RWPE1 (cell line): ENCODE measurements around the gene CMAS.
"Not testable (repeated sequence)": the region's sequence is repeated elsewhere in the genome, so short reads cannot be mapped to it uniquely, and the experiment has no call there.

Experiments
- CTCF ChIA-PET: fragments of 350-600 bp; sonication (Branson Sonifier 250); formaldehyde crosslinking; extraction: SDS; loops from one replicate; lab custom pipeline; 2021; lab: Yijun Ruan, JAX
- POLR2A ChIA-PET: fragments of 400-600 bp; formaldehyde crosslinking; extraction: SDS; loops from one replicate; lab custom pipeline; 2020; ENCODE audit warnings: antibody characterized with exemption; ENCODE audit not compliant: low non-redundant PET; lab: Yijun Ruan, JAX
- DNase-seq: peaks from one replicate; pipeline ENCODE4 v3.0.0; 2012; ENCODE audit warnings: low spot score
- H3K27ac ChIP-seq: fragments of 450-650 bp; 2 replicates; pipeline ENCODE4 v1.5.1; 2017
- CTCF ChIP-seq: fragments of 450-650 bp; conservative IDR thresholded peaks from 2 replicates; pipeline ENCODE4 v1.5.1; 2017; ENCODE audit warnings: low read depth, mild to moderate bottlenecking

Gene CMAS

DNA sequence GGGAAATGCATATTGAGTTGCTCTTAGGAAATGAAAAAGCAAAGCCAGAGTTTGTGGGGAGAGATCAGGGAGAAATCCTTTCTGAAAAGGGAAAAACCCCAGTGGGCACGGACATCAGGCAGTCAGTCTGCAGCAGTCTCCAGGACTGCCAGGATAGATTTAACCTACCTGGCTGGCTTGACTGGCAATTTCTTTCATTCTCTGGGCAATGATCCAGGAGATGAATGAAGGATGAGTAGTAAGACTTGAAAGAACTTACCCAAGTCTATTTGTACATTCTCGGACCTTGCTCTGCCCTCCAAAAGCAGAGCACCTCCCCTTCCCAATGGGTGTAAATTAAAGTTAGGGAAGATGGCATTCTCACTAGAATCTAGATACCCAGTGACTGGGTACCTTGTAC lies 42.9 kb downstream of the CMAS start:
- ChIA-PET CTCF (interaction anchor here (0.7 to 1.0 kb wide), 2 partner anchors 34 to 1653 kb away, joined by 4 to 5 read pairs; no protein-coding TSS in a partner anchor), POLR2A (interaction anchor here (0.6 kb wide), 1 partner anchor 17 kb away, joined by 3 read pairs; no protein-coding TSS in a partner anchor)
- TF ChIP-seq CTCF, result no peak
- DNase-seq, result peak; percentile 36
- H3K27ac ChIP-seq, result no peak overlapping the region

GRCh38 chr12:22089486-22089885 lies 43.5 kb downstream of the CMAS start:
- TF ChIP-seq CTCF, result no peak
- no peak for DNase-seq
- H3K27ac ChIP-seq, result no peak overlapping the region
- ChIA-PET CTCF (no interaction called here), POLR2A (no interaction called here)

GRCh38 chr12:22099062-22099461 lies 53.0 kb downstream of the CMAS start:
- POLR2A ChIA-PET, H3K27ac ChIP-seq, DNase-seq: not testable (repeated sequence)
- CTCF ChIA-PET, result interaction anchor here (0.8 kb wide), 1 partner anchor 237 kb away, joined by 3 read pairs; no protein-coding TSS in a partner anchor

DNA sequence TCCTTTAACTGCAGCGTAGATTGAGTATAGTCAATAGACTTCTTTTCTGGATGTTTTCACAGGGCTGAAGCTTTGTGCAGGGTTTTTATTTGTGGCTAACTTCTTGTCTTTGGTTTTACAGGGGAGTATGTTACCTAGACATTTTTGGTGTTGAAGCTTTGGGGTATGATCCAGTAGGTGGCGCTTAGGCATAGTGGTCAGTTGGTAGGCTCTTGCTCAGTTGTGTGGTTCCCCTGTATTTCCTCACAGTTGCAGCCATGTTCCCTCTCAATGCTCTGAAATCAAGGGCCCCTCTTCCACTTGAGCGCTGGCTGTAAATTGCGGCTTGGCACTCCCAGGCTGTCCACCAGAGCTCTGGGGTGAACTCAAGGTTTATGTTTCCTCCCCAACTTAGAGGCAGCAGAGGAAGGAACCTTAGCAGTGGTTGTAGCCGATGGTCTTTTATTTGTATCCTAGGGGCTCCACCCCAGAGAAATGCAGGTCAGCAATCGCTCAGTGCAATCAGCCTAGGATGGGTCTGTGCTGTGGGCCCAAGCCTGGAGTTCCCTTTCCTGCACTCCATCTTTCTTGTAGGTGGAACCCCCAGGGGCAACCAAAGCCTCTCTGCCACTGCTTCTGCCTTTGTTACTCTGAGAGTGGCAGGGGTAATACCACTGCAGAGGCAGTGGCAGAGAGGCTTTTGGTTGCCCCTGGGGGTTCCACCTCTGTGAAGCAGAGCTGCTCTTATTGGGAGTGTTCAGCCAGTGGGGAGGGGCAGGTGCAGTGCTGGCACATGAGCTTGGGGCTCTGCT lies 55.1 kb downstream of the CMAS start:
- TF ChIP-seq CTCF, result no peak
- H3K27ac ChIP-seq, result peak overlapping the region; percentile 74
- ChIA-PET POLR2A (no interaction called here), CTCF (interaction anchor here (0.6 to 2.6 kb wide), 6 partner anchors 21 to 283 kb away, joined by 3 to 14 read pairs (median 4); no protein-coding TSS in a partner anchor)
- DNase-seq, result no peak

GRCh38 chr12:22101749-22102243 lies 55.8 kb downstream of the CMAS start:
- ChIA-PET CTCF (interaction anchor here (0.5 to 2.6 kb wide), 5 partner anchors 21 to 569 kb away, joined by 3 to 14 read pairs (median 4); no protein-coding TSS in a partner anchor), POLR2A (interaction anchor here (0.6 kb wide), 1 partner anchor 33 kb away, joined by 3 read pairs; no protein-coding TSS in a partner anchor)
- TF ChIP-seq CTCF, result no peak
- peak; percentile 64 for DNase-seq
- peak overlapping the region; percentile 74 for H3K27ac ChIP-seq

DNA sequence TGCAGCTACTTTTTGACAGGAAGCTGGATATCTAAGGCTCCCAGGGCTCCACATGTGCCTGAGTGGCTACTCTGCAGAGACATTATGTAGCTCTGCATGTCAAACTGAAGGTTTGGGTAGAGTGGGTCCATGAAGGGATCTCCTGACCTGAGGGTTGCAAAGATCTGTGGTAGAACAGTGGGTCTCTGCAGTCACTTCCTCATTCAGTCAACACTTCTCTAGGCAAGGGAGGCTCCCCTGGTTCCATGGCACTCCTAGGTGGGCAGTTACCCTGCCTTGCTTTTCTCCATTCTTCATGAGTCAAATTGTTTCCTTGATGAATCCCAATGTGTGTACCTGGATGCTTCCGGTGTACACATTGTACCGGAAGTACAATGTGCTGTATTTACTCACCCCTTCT lies 57.4 kb downstream of the CMAS start:
- POLR2A ChIA-PET, result no interaction called here
- no peak for DNase-seq
- TF ChIP-seq CTCF, result no peak
- CTCF ChIA-PET, result no interaction called here
- H3K27ac ChIP-seq, result no peak overlapping the region

GRCh38 chr12:22105542-22105941 lies 59.5 kb downstream of the CMAS start:
- POLR2A ChIA-PET, result no interaction called here
- H3K27ac ChIP-seq, result no peak overlapping the region
- TF ChIP-seq CTCF, result no peak
- DNase-seq, result no peak
- CTCF ChIA-PET, result no interaction called here
